NT2/D1 (cell line): ENCODE results near the gene ANKRD24.

Source experiments
- SUZ12 ChIP-seq: IDR thresholded peaks from 2 replicates; pipeline ENCODE4 v1.6.1; 2011; ENCODE audit not compliant: insufficient read length, insufficient read depth; ENCODE audit errors: extremely low read depth
- YY1 ChIP-seq: IDR thresholded peaks from 2 replicates; pipeline ENCODE4 v1.6.1; 2011; ENCODE audit not compliant: insufficient read length, insufficient read depth
- ZNF274 ChIP-seq: IDR thresholded peaks from 2 replicates; pipeline ENCODE4 v1.6.1; 2011; ENCODE audit warnings: mild to moderate bottlenecking, low read depth, low read length

- TF ChIP-seq SUZ12 (no peak), ZNF274 (no peak), YY1 (no peak)
These were observed 50.9 kb downstream of the ANKRD24 start for GRCh38 chr19:4233282-4233853.
